K562 (cell line): Measurements from ENCODE around the gene ICAM2. TPM values are rescaled to one million over a fixed set of nuclear protein-coding genes. Genes with fewer than 3 reads are reported as not detected.
A peak's percentile ranks its signal among the peaks of the same experiment; 100 is the strongest.

Source experiments
- ATAC-seq: fragments of 200-7000 bp; cut with Tn5 transposase; 3 replicates; pipeline ENCODE4 v1.9.1; 2020; ENCODE audit warnings: moderate library complexity
- BruUV-seq: library from RNA; stranded (reverse); fragments of 400-500 nt; replicated peaks from 2 replicates; lab custom pipeline; 2021; lab: Mats Ljungman, UMichigan
- CTCF ChIA-PET: fragments of 300-600 bp; formaldehyde crosslinking; extraction: SDS; loops from one replicate; lab custom pipeline; 2021; ENCODE audit warnings: low intra/inter-chr PET ratio; lab: Yijun Ruan, JAX
- POLR2A ChIA-PET: fragments of 300-600, 350-650 bp; sonication (Branson Sonifier 250); formaldehyde crosslinking; extraction: SDS; loops from one replicate; lab custom pipeline; 2021; ENCODE audit warnings: antibody characterized with exemption, inconsistent platforms; lab: Yijun Ruan, JAX
- DNase-seq, 4 experiments: peaks; one replicate each; pipeline versions ENCODE4 v3.0.0 to v3.0.0-alpha.2; 2011 to 2018; ENCODE audit warnings: low spot score in 3 of 4, mixed read lengths in 3 of 4; ENCODE audit errors: extremely low read depth in 1 of 4
- FAIRE-seq: peaks from 2 replicates; lab custom pipeline; 2011; peaks lifted over from hg19 to GRCh38; lab: Jason Lieb, UNC
- H2AFZ ChIP-seq: 2 replicates; pipeline ENCODE4 v1.6.0; 2011; ENCODE audit warnings: low read depth, low read length, control low read depth, inconsistent platforms
- H3K27ac ChIP-seq: fragments of 200-600 bp; 3 replicates; pipeline ENCODE4 v1.8.0; 2011; ENCODE audit warnings: low read depth, mild to moderate bottlenecking, control low read depth, inconsistent platforms, low read length, moderate library complexity, mixed read lengths; ENCODE audit errors: extremely low read depth
- H3K27me3 ChIP-seq, 2 experiments: fragments of 300-600 bp in 1 of 2; 2 replicates in 1 of 2; 3 replicates in 1 of 2; pipeline versions ENCODE4 v1.6.0 to v1.8.0; 2011; ENCODE audit warnings: inconsistent platforms in 2 of 2, low read length in 2 of 2, mild to moderate bottlenecking in 1 of 2, mixed read lengths in 1 of 2, moderate library complexity in 1 of 2; ENCODE audit not compliant: control insufficient read depth in 2 of 2, insufficient read depth in 2 of 2
- H3K36me3 ChIP-seq: fragments of 300-600 bp; 3 replicates; pipeline ENCODE4 v1.8.0; 2011; ENCODE audit warnings: mild to moderate bottlenecking, low read length, inconsistent platforms; ENCODE audit not compliant: control insufficient read depth, insufficient read depth
- H3K4me1 ChIP-seq, 2 experiments: fragments of 200-600 bp in 1 of 2; replicated peaks in 1 of 2; 2 replicates in 1 of 2; 3 replicates in 1 of 2; pipeline versions ENCODE4 v1.5.1 to v1.8.0; 2011; ENCODE audit warnings: inconsistent platforms in 2 of 2, low read length in 2 of 2, mild to moderate bottlenecking in 1 of 2, mixed read lengths in 1 of 2, moderate library complexity in 1 of 2; ENCODE audit not compliant: control insufficient read depth in 2 of 2, insufficient read depth in 2 of 2
- H3K4me2 ChIP-seq: 2 replicates; pipeline ENCODE4 v1.6.1; 2011; ENCODE audit warnings: low read length, control low read depth, inconsistent platforms, mixed read lengths; ENCODE audit not compliant: insufficient read depth
- H3K4me3 ChIP-seq: fragments of 200-600 bp; sonication (generic), shearing (Covaris generic); 2 replicates; pipeline ENCODE4 v1.5.1; 2016; ENCODE audit warnings: control low read depth, inconsistent platforms
- H3K79me2 ChIP-seq: fragments of 200-600 bp; 3 replicates; pipeline ENCODE4 v1.8.0; 2011; ENCODE audit warnings: low read length, inconsistent platforms; ENCODE audit not compliant: control insufficient read depth, insufficient read depth
- H3K9ac ChIP-seq, 2 experiments: 2 replicates each; pipeline versions ENCODE4 v1.6.0 to v1.6.1; 2011; ENCODE audit warnings: low read depth in 2 of 2, low read length in 2 of 2, control low read depth in 1 of 2, inconsistent platforms in 1 of 2, mild to moderate bottlenecking in 1 of 2, mixed read lengths in 1 of 2; ENCODE audit not compliant: insufficient read depth in 1 of 2
- H3K9me1 ChIP-seq: one replicate; pipeline ENCODE4 v1.6.0; 2011; ENCODE audit warnings: inconsistent platforms, mild to moderate bottlenecking, low read length, moderate library complexity; ENCODE audit not compliant: control insufficient read depth, insufficient read depth
- H3K9me3 ChIP-seq: replicated peaks from 2 replicates; pipeline ENCODE4 v1.5.1; 2011; ENCODE audit warnings: low read depth, low read length, inconsistent platforms; ENCODE audit not compliant: control insufficient read depth, insufficient read depth
- H4K20me1 ChIP-seq: replicated peaks from 2 replicates; pipeline ENCODE4 v1.6.1; 2011; ENCODE audit warnings: low read length, inconsistent platforms, mixed read lengths; ENCODE audit not compliant: control insufficient read depth, insufficient read depth
- CREM ChIP-seq: IDR thresholded peaks from 2 replicates; pipeline ENCODE4 v1.6.1; 2014; ENCODE audit warnings: antibody characterized with exemption, low read depth
- POLR2A ChIP-seq: fragments of 450-650 bp; conservative IDR thresholded peaks from 2 replicates; pipeline ENCODE4 v1.6.1; 2016
- POLR2G ChIP-seq: fragments of 200-400 bp; formaldehyde crosslinking; IDR thresholded peaks from 2 replicates; pipeline ENCODE4 v1.6.1; 2017; ENCODE audit warnings: low read depth, mild to moderate bottlenecking, antibody characterized with exemption, low read length, moderate library complexity
- RBFOX2 ChIP-seq: fragments of 200-400 bp; formaldehyde crosslinking; IDR thresholded peaks from 2 replicates; pipeline ENCODE4 v1.6.1; 2017; ENCODE audit warnings: low read depth, mild to moderate bottlenecking, low read length, moderate library complexity
- ZEB2 ChIP-seq: fragments of 450-650 bp; IDR thresholded peaks from 2 replicates; pipeline ENCODE4 v1.6.1; 2016
- ZNF24 ChIP-seq: fragments of 450-650 bp; IDR thresholded peaks from 2 replicates; pipeline ENCODE4 v1.6.1; 2016
- ZNF316 ChIP-seq: fragments of 450-650 bp; IDR thresholded peaks from 2 replicates; pipeline ENCODE4 v1.6.1; 2016
- ZNF551 ChIP-seq: fragments of 250-450 bp; sonication (Bioruptor Pico); IDR thresholded peaks from 2 replicates; pipeline ENCODE4 v1.5.0; 2021; ENCODE audit warnings: mild to moderate bottlenecking, moderate library complexity
- ZNF561 ChIP-seq: fragments of 450-650 bp; formaldehyde crosslinking; conservative IDR thresholded peaks from 2 replicates; pipeline ENCODE4 v1.4.0; 2020; ENCODE audit warnings: mild to moderate bottlenecking, moderate library complexity
- WGBS: fragments of 100-300 bp; shearing (Covaris generic); methylation state at CpG from one replicate; pipeline ENCODE4 v1.1.6; 2016; ENCODE audit warnings: low coverage, mixed read lengths; ENCODE audit not compliant: insufficient coverage; ENCODE audit errors: missing lambda C conversion rate; 5-methylcytosine and 5-hydroxymethylcytosine counted together
- in situ Hi-C: fragments of 300-500 bp; cut with MboI; formaldehyde crosslinking; loops from 4 replicates; pipeline ENCODE4 v1.15.0; 2018; ENCODE audit warnings: inconsistent platforms, mixed read lengths
- intact Hi-C: fragments of 100-400 bp; cut with micrococcal nuclease; formaldehyde crosslinking; loops from 2 replicates; pipeline ENCODE4 v1.14.2; 2022
- polyA plus RNA-seq, 8 experiments: library from polyadenylated mRNA; depleted of rRNA in 4 of 8; stranded (reverse) in 5 of 8; unstranded in 3 of 8; fragments of >200 nt; fragmentation: Nextera tagmentation in 2 of 8; fragmentation: Illumina TruSeq in 1 of 8; extraction: Ambion mirVana in 2 of 8; extraction: Trizol in 1 of 8; gene quantifications; 2 replicates each; pipeline versions ENCODE4 v1.2.1 to v1.2.3, GENCODE V29; 2011 to 2014; ENCODE audit warnings: inconsistent platforms in 1 of 8, missing spikeins in 1 of 8
- total RNA-seq, 7 experiments: library from RNA; depleted of rRNA in 6 of 7; stranded (reverse); fragments of >200 nt in 6 of 7; fragmentation: Illumina TruSeq in 2 of 7; extraction: Trizol in 2 of 7; gene quantifications; 2 replicates each; pipeline versions ENCODE4 v1.2.1 to v1.2.3, GENCODE V29; 2011 to 2021; ENCODE audit warnings: low replicate concordance in 1 of 7

ICAM2 gene
- total and polyA plus RNA-seq, 9 of the 15 experiments (the other 6 are each of a cell fraction or from before 2014, with no cell fraction given), result 37.9 to 89.4 (median 60.6) TPM

GRCh38 chr17:64001763-64002529 is 18.5 kb downstream of the ICAM2 start:
- in situ Hi-C loops, result no loop called here
- intact Hi-C loops, result no loop called here
- peaks cover 13 to 73% of the 10 kb centered on the region in 2 experiments for H3K4me1 ChIP-seq
- peak in 2 of 4 experiments; percentile 15 to 25 for DNase-seq
- peak overlapping the region in 1 of 2 experiments; percentile 51; a peak in 1 of 4 replicates for H3K9ac ChIP-seq
- no peaks in the 10 kb centered on the region for H3K9me1 ChIP-seq
- no peak overlapping the region for H3K27ac ChIP-seq
- ATAC-seq, result no peak
- CTCF ChIA-PET, result no interaction called here
- peaks cover 31% of the 10 kb centered on the region for H3K36me3 ChIP-seq
- peaks cover 22% of the 10 kb centered on the region for H3K79me2 ChIP-seq
- FAIRE-seq, result no peak
- H3K27me3 ChIP-seq, result no peaks in the 10 kb centered on the region
- POLR2A ChIA-PET, result interaction anchor here (0.6 to 1.4 kb wide), 5 partner anchors 15 to 128 kb away, joined by 3 to 4 read pairs (median 4); partner anchors contain the start of gene ERN1
- H2AFZ ChIP-seq, result no peak overlapping the region
- TF ChIP-seq ZNF316, result no peak
- TF ChIP-seq RBFOX2, result peak; percentile 58
- peak; percentile 60 for TF ChIP-seq POLR2G
- TF ChIP-seq, all 486 proteins: peak for 2
- Histone ChIP-seq H4K20me1 (no peaks in the 10 kb centered on the region), H3K4me3 (no peak overlapping the region), H3K9me3 (no peaks in the 10 kb centered on the region), H3K4me2 (no peak overlapping the region)
- WGBS, result 87% methylated on average over 11 of the region's 14 CpGs
- no TSS peak for BruUV-seq

GRCh38 chr17:64001091-64001579 is 19.3 kb downstream of the ICAM2 start:
- POLR2A ChIA-PET, result interaction anchor here (0.6 to 1.0 kb wide), 2 partner anchors 15 to 71 kb away, joined by 3 to 4 read pairs; no protein-coding TSS in a partner anchor
- peaks cover 11 to 70% of the 10 kb centered on the region in 2 experiments for H3K4me1 ChIP-seq
- H3K4me3 ChIP-seq, result no peak overlapping the region
- H4K20me1 ChIP-seq, result no peaks in the 10 kb centered on the region
- H3K36me3 ChIP-seq, result peaks cover 31% of the 10 kb centered on the region
- H3K9me3 ChIP-seq, result no peaks in the 10 kb centered on the region
- H3K79me2 ChIP-seq, result peaks cover 15% of the 10 kb centered on the region
- intact Hi-C loops, result no loop called here
- H3K9me1 ChIP-seq, result no peaks in the 10 kb centered on the region
- FAIRE-seq, result no peak
- no peaks in the 10 kb centered on the region; a peak in 1 of 5 replicates for H3K27me3 ChIP-seq
- in situ Hi-C loops, result no loop called here
- no peak overlapping the region for H3K4me2 ChIP-seq
- no peak; the same call in 2 of the 3 replicates for ATAC-seq
- TF ChIP-seq POLR2G (peak; percentile 51; the same call in 1 of the 2 replicates), ZNF561 (no peak), ZNF551 (no peak), ZNF24 (no peak), ZEB2 (no peak), POLR2A (0 out of 2 replicates have a peak, but pooled peaks have one; percentile 35), CREM (no peak)
- H3K27ac ChIP-seq, result no peak overlapping the region
- DNase-seq, result peak in 2 of 4 experiments; percentile 5 to 11
- no TSS peak for BruUV-seq
- CTCF ChIA-PET, result no interaction called here
- no peak overlapping the region for H2AFZ ChIP-seq
- WGBS, result 51% methylated on average over 3 of the region's 7 CpGs
- peak overlapping the region in 1 of 2 experiments; percentile 71; a peak in 1 of 4 replicates for H3K9ac ChIP-seq
